GM12872 (cell line): ENCODE measurements around the gene IQSEC1.

Source experiments
- CTCF ChIP-seq: IDR thresholded peaks from 3 replicates; pipeline ENCODE4 v1.5.1; 2011; ENCODE audit warnings: low read depth, mild to moderate bottlenecking, low read length, moderate library complexity; ENCODE audit not compliant: insufficient read depth

Gene IQSEC1

DNA sequence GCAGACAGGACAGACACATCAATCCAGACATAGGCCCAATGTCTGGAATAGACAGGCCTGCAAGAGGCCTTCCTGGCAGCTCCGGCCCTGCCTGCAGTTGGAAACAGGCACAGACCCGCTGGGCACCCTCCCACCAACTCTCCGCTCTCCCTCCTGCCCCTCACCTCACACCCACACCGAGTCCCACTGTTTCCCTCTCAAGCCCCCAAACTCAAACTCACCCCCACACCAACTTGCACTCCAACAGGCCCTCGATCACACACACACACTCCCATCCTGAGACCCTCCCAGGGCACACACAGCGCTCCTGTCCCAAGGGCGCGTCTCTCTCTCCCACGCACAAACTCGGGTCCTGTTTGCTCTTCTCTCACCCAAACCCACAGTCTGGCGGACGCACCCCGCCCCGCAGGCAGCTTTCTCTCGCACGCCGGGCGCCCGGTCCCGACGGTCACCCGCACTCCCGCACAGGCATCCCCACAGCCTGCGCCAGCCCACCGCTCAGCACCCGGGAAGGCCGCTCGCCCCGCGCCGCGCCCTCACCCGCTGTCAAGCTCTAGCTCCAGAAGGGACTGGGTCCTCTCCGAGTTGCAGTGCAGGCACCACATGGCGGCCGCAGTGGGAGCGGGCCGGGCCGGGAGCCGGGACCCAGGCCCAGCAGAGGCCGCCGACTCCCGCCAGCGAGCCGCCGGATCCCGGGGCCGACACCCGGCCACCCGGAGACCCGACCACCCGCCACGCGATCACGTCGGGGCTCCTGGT lies 106.2 kb downstream of the IQSEC1 start:
- no peak for TF ChIP-seq CTCF

DNA sequence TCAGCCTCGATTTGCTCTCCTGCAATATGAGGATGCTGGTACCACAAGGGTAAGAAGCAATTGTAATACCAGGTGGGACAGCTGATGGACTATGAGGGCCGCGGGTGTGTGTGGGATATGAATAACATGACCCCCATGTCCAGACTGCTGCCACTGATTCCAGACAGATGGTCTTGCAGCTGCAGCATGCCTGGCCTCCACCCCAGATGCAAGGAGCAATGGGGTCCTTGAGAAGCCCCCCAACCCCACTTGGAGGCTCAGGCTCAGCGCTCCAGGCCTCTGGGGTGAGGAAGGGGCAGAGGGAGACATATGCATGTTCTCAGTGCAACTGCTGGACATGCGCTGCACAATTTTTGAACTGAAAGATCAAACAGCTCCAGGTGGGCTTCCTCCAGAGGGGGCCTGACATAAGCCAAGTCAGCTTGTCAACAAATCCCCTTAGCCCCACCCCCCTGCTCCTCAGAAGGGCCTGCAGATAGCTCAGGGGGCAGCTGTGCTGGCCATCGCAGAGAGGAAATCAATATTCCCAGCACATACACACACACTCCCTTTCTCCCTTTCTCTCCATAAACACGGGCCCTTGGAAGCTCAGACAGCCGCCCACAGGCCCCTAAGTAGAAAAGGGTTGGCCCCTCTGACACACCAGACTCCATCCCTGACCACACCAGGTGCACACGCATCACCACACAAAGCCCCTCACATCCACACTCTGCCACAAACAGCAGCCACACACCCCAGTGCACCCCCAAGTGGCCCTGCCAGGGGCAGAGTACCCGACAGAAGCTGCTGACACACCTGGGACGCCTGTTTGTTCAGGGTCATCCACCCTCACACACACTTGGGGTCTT lies 107.0 kb downstream of the IQSEC1 start:
- no peak for TF ChIP-seq CTCF

- TF ChIP-seq CTCF = no peak
Measured at GRCh38 chr3:12964711-12965612, 108.3 kb downstream of the IQSEC1 start.

- TF ChIP-seq CTCF = no peak
Measured at GRCh38 chr3:12963922-12964701, 109.1 kb downstream of the IQSEC1 start.

- TF ChIP-seq CTCF = no peak
Measured at GRCh38 chr3:12963231-12963896, 109.9 kb downstream of the IQSEC1 start.

DNA sequence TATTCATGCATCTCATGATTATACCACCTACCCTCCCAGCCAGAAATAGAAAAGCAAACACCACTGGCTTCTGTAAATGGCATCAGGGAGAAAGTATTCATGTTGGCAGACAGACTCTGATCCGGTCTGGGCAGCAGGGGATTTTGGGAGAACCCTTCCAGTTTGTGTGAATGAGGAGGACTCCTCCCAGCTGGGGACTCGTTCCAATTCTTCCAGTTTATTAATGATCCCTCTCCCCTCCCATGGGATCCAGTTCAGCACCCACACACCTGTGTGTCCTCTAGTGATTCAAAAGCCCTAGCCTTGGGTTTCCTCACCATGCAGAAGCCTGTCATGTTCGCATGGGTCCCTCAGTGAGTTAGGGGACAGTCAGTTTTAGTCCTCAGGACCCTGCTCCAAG lies 110.9 kb downstream of the IQSEC1 start:
- no peak for TF ChIP-seq CTCF
